Measurements from ENCODE around the gene GAL3ST2. TPM values are rescaled to one million over a fixed set of nuclear protein-coding genes. Genes with fewer than 3 reads are reported as not detected.
A peak's percentile ranks its signal among the peaks of the same experiment; 100 is the strongest.

GAL3ST2 gene
- polyA plus RNA-seq, 1 of the 3 experiments (the other 2 are of a cell fraction): 0.15 TPM

DNA sequence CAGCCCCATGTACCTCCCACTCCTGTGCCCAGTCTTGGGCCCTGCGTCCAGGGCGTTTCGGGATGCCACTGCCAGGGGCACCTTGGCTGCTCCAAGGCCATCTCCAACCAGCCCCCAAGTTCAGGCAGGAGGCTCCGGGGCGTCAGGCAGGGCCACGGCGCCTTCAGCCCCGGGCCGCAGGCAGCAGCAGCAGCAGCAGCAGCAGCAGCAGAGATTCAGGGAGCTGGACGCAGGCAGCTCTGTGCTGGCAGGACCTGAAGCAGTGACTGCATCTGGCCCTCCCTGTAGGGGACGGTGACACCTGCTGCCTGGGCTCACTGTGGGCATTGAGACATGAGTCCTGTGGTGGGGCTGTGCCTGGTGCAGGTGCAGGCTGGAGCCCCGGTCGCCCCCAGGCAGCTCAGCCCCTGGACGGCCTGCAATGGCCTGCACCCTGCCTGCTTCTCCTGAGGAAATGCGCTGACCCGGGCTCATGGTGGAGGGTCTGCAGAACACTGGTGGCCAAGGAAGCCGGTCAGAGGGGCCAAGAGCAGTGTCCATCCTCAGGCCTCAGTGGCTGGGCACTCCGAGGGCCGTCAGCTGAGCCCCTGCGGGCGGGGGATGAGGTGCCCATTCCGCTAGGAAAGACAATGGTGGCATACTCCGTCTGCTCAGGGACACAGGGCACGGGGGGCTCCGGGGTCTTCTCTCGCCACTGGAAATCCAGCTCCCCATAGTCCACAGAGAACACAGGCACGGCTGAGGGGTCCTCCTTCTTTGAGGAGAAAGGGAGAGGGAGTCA, 74.1 kb downstream of the GAL3ST2 start:
- H3K4me3 ChIP-seq (ENCODE audit: low read depth in 2 of 2, low read length in 1 of 2): no peak overlapping the region
- peaks cover 12 to 32% of the 10 kb centered on the region in 2 experiments; a peak in 3 of 4 replicates for H3K4me1 ChIP-seq (ENCODE audit: control insufficient read depth in 1 of 2, insufficient read depth in 2 of 2, low read depth in 1 of 2, low read length in 1 of 2)
- no peak overlapping the region for H3K9ac ChIP-seq
- WGBS (ENCODE audit: low lambda C conversion rate): 64% methylated on average over 7 of the region's 27 CpGs
- H3K79me2 ChIP-seq (ENCODE audit: insufficient read depth): no peaks in the 10 kb centered on the region
- no peak overlapping the region for H3K27ac ChIP-seq (ENCODE audit: low read depth in 2 of 2, low read length in 1 of 2)
- peak; percentile 54 for DNase-seq
- H4K20me1 ChIP-seq (ENCODE audit: insufficient read depth): no peaks in the 10 kb centered on the region
- no peaks in the 10 kb centered on the region for H3K9me3 ChIP-seq
- ChIA-PET POLR2A (interaction anchor here (0.6 to 1.2 kb wide), 3 partner anchors 9 to 149 kb away, joined by 3 to 4 read pairs (median 4); partner anchors contain the start of gene ING5), CTCF (interaction anchor here (0.6 to 1.9 kb wide), 10 partner anchors 10 to 185 kb away, joined by 3 to 9 read pairs (median 4); partner anchors contain the start of genes D2HGDH and ING5)
- no peaks in the 10 kb centered on the region for H3K36me3 ChIP-seq (replicated peaks in 1 of 2; ENCODE audit: control insufficient read depth in 1 of 2, insufficient read depth in 2 of 2, low read length in 1 of 2)
- TF ChIP-seq SMC3 (IDR thresholded peaks at IDR 0.05; ENCODE audit: low read depth, low read length) (peak; percentile 8; the same call in 1 of the 2 replicates), FOXM1 (IDR thresholded peaks at IDR 0.05; ENCODE audit: low read depth) (no peak), RAD21 (IDR thresholded peaks at IDR 0.05; ENCODE audit: low read length) (peak; percentile 45)
- no peaks in the 10 kb centered on the region for H3F3A ChIP-seq (replicated peaks; ENCODE audit: insufficient read depth)
- no peaks in the 10 kb centered on the region for H3K27me3 ChIP-seq (ENCODE audit: insufficient read depth)
- H2AFZ ChIP-seq (ENCODE audit: low read depth): no peak overlapping the region
- no peaks in the 10 kb centered on the region for H3K9me2 ChIP-seq
- H3K4me2 ChIP-seq: no peak overlapping the region

GRCh38 chr2:241851325-241852115, 74.9 kb downstream of the GAL3ST2 start:
- Histone ChIP-seq H2AFZ (ENCODE audit: low read depth) (no peak overlapping the region), H3K4me2 (no peak overlapping the region), H3K9me3 (no peaks in the 10 kb centered on the region), H3K4me3 (ENCODE audit: low read depth in 2 of 2, low read length in 1 of 2) (no peak overlapping the region), H3K36me3 (replicated peaks in 1 of 2; ENCODE audit: control insufficient read depth in 1 of 2, insufficient read depth in 2 of 2, low read length in 1 of 2) (no peaks in the 10 kb centered on the region), H3K4me1 (ENCODE audit: control insufficient read depth in 1 of 2, insufficient read depth in 2 of 2, low read depth in 1 of 2, low read length in 1 of 2) (peaks cover 12 to 32% of the 10 kb centered on the region in 2 experiments; a peak in 3 of 4 replicates), H4K20me1 (ENCODE audit: insufficient read depth) (no peaks in the 10 kb centered on the region), H3K27ac (ENCODE audit: low read depth in 2 of 2, low read length in 1 of 2) (no peak overlapping the region), H3K9me2 (no peaks in the 10 kb centered on the region), H3K9ac (no peak overlapping the region), H3F3A (replicated peaks; ENCODE audit: insufficient read depth) (no peaks in the 10 kb centered on the region), H3K79me2 (ENCODE audit: insufficient read depth) (no peaks in the 10 kb centered on the region), H3K27me3 (ENCODE audit: insufficient read depth) (no peaks in the 10 kb centered on the region)
- peak; percentile 31 for DNase-seq
- POLR2A ChIA-PET: no interaction called here
- CTCF ChIA-PET: interaction anchor here (0.6 to 1.9 kb wide), 6 partner anchors 9 to 186 kb away, joined by 3 to 9 read pairs (median 4); no protein-coding TSS in a partner anchor
- 57% methylated on average over 5 of the region's 26 CpGs for WGBS (ENCODE audit: low lambda C conversion rate)
- TF ChIP-seq TEAD4 (IDR thresholded peaks at IDR 0.05; ENCODE audit: borderline replicate concordance, insufficient read depth) (no peak), USF2 (IDR thresholded peaks at IDR 0.05; ENCODE audit: borderline replicate concordance, low read depth, low read length) (no peak), CTCF (IDR thresholded peaks at IDR 0.05) (no peak), GATA2 (CRISPR knock-in tag; IDR thresholded peaks at IDR 0.05) (no peak), PBX3 (IDR thresholded peaks at IDR 0.05) (no peak), CHD2 (IDR thresholded peaks at IDR 0.05; ENCODE audit: low read length, partially characterized antibody) (no peak), ZBTB33 (IDR thresholded peaks at IDR 0.05; ENCODE audit: borderline replicate concordance, low read depth) (no peak), MXI1 (IDR thresholded peaks at IDR 0.05; ENCODE audit: low read depth, low read length) (no peak), SIN3A (IDR thresholded peaks at IDR 0.05; ENCODE audit: borderline replicate concordance, low read depth, low read length) (no peak), NRF1 (IDR thresholded peaks at IDR 0.05; ENCODE audit: low read depth, low read length) (no peak), POLR2AphosphoS5 (IDR thresholded peaks at IDR 0.05; ENCODE audit: low read depth, low read length) (no peak), RFX5 (IDR thresholded peaks at IDR 0.05; ENCODE audit: low read length) (no peak), GABPA (IDR thresholded peaks at IDR 0.05; ENCODE audit: low read depth) (no peak), TCF12 (IDR thresholded peaks at IDR 0.05) (no peak), ELF1 (IDR thresholded peaks at IDR 0.05) (no peak), YY1 (IDR thresholded peaks at IDR 0.05; ENCODE audit: low read depth) (no peak), JUND (IDR thresholded peaks at IDR 0.05) (no peak), SMC3 (IDR thresholded peaks at IDR 0.05; ENCODE audit: low read depth, low read length) (no peak)
